Right hindlimb (tissue), 1 donor: Measurements from ENCODE around the gene CLCN2.

Source experiments
- DNase-seq: peaks from one replicate; pipeline ENCODE4 v3.0.0-alpha.2; 2018

CLCN2 gene

DNA sequence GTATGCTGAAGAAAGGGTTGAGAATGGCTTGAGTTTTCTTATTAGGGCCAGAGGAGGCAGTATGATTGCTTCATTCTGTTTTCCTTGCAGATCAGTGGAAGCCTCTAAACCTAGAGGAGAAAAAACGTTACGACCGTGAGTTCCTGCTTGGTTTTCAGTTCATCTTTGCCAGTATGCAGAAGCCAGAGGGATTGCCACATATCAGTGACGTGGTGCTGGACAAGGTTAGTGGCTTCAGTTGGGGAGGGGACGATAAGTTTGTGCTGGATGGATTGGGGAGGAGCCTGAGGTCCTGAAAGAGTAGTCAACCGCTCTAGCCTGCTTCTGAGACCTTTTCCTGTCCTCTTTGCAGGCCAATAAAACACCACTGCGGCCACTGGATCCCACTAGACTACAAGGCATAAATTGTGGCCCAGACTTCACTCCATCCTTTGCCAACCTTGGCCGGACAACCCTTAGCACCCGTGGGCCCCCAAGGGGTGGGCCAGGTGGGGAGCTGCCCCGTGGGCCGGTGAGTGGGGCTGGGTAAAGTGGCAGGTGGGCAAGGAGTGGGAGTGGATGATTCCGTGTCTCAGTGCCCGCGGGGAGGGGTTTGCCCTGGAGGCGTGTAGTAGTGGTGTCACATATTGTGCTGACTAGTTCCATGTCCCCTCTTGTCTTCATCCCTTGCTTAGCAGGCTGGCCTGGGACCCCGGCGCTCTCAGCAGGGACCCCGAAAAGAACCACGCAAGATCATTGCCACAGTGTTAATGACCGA lies 38.5 kb downstream of the CLCN2 start:
- no peak for DNase-seq

DNA sequence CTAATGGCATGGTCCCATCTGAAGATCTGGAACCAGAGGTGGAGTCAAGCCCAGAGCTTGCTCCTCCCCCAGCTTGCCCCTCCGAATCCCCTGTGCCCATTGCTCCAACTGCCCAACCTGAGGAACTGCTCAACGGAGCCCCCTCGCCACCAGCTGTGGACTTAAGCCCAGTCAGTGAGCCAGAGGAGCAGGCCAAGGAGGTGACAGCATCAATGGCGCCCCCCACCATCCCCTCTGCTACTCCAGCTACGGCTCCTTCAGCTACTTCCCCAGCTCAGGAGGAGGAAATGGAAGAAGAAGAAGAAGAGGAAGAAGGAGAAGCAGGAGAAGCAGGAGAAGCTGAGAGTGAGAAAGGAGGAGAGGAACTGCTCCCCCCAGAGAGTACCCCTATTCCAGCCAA lies 39.7 kb downstream of the CLCN2 start:
- DNase-seq, result no peak

DNA sequence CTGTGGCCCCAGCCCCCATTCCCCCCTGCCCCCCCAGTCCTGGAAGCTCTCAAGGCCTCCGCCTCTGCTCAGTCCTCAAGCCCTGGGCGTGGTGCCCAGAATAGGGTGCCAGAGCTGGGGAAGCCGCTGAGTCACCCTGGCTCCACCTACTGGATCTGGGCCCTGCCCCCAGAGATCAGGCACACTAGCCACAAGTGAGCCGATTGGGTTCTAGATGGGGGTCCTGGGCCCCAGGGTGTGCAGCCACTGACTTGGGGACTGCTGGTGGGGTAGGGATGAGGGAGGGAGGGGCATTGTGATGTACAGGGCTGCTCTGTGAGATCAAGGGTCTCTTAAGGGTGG lies 41.3 kb downstream of the CLCN2 start:
- DNase-seq, result peak; percentile 91

DNA sequence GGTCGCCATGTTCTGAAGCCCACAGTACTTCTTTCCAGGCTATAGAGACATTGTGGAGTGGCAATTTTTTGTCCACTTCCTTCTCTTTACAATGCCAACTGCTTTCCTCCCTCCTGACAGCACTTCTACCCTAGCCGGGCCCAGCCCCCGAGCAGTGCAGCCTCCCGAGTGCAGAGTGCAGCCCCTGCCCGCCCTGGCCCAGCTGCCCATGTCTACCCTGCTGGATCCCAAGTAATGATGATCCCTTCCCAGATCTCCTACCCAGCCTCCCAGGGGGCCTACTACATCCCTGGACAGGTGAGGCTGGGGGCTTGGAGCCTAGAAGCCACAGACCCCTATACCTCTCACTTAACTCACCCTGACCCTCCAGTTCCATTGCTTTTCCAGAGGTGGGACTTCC lies 44.2 kb downstream of the CLCN2 start:
- no peak for DNase-seq

DNA sequence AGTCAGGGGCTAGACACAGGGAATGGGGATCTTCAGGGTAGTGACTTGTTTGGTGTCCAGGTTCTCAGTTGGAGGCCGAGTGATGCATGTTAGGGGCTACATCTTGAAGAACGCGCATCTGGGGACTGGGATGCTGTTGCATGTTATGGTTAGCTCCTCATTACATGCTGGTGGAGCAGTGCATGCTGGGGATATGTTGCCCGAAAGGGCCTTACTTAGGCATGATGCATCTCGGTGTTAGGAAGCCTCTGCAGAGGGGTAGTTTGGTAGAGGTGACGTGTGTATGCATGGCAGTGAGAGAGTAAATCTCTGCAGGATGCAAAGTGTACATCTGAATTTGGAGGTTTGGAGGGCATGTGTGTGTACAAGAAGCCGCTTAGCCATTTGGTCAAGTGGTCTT lies 44.6 kb downstream of the CLCN2 start:
- DNase-seq, result no peak

DNA sequence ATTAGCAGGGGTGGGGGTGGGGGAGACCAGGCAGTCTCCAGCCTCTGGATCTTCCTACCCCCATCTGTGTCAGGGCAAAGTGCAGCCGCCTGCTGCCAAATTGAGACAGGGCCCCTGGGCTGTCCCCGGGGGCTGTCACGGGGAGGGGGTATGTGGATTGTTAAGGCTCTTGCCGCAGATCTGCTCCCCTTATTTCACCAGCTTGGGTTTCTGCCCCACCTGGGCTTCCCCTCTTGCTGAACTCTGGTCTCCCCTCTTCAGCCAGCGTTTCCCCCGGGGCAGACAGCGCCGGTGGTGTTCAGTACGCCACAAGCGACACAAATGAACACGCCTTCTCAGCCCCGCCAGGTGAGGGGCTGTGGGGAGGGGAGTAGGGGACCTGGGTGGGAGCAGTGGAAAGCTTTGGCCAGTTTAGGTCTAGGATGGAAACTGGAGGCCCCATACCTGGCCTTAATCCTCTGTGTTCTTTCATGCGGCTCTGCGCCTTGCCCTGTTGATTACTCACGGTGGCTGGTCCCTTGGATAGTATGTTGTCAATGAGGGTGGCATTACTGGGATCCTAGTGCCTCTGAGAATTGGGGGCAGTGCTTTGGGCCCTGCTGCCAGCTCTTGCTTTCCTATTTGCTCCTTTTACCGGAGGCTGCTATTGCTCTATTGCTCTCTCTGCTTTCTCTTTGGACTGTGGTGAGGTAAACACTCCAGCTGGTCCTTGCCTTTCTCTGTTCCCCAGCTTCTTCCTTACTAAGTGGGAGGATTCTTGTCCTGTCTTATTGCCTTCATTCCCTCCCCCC lies 45.3 kb downstream of the CLCN2 start:
- DNase-seq, result no peak

DNA sequence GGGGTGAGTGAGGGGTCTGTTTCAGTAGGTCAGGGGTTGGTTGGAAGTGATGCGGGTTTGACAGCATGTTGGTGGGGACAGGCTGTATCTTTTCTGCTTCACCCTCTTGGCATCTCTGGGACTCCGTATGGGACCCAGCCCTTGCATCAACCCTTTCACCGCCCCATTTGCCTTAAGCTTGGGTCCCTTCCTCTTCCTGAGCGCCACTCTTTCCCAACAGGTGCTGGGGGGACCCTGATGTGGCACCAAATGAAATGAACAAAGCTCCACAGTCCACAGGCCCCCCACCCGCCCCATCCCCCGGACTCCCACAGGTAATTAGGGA lies 45.9 kb downstream of the CLCN2 start:
- DNase-seq, result no peak

DNA sequence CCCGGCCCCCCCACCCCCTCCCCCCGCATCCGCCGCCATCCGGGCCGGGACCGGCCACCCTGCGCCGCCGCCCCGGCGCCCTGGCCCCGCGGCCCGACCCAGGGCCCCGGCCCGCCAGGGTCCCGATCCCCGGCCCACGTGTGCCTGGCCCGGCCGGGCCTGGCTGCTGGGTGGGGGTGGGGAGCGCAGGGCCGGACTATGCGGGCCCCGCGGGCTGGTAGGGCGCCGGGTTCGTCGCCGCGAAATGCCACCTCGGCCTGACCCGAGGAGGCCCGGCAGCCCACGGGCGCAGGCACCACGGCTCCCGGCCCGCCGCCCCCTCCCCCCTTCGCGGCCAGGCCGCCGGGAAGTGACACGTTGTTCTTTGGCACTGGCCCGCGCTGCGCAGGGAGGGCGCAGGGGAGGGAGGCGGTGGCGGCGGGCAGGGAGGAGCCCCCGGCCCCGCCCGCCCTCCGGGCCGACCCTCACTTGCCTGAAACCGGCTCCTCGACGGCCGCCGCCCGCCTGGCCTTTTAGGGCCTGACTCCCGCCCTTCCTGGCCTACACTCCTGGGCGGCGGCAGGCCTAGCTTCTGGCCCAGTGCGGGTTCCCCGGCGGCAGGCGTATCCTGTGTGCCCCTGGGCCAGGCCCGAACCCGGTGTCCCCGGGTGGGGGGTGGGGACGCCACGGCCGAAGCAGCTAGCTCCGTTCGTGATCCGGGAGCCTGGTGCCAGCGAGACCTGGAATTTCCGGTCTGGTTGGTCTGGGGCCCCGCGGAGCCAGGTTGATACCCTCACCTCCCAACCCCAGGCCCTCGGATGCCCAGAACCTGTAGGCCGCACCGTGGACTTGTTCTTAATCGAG lies 46.5 kb downstream of the CLCN2 start:
- DNase-seq, result peak; percentile 87

DNA sequence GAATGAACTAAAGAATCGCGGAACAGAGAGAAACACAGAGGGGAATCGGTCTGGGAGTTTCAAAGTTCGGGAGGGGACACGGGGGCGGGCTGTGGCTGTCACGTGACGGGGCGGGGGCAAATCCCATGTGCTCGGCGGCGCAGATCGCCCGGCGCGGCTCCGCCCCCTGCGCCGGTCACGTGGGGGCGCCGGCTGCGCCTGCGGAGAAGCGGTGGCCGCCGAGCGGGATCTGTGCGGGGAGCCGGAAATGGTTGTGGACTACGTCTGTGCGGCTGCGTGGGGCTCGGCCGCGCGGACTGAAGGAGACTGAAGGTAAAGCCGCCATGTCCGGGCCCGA lies 47.1 kb downstream of the CLCN2 start, which contains the start of gene EIF4G1:
Gene EIF4G1, plus strand, starts transcription at position 244 of the 337 bp plus-strand sequence. CDS start 1,191 bp downstream, outside the sequence.
- DNase-seq, result peak; percentile 97

DNA sequence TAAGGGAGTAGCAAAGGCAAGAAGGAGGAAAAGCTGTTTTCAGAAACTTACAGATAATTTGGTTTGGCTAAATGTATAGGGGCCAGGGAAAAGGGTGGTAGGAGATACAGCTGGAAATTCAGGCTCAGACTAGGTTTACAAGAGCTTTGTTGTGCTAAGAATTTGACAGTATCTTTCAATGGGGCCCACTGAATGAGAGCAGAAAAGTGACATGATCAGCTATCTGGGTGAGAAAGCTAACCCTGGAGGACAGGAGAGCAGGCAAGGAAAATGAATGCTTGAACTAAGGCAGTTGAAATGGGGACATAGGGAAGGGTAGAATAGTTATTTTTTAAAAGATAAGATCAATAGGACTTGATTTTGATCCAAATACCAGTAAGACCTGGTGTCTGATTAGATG lies 49.8 kb downstream of the CLCN2 start:
- DNase-seq, result no peak

DNA sequence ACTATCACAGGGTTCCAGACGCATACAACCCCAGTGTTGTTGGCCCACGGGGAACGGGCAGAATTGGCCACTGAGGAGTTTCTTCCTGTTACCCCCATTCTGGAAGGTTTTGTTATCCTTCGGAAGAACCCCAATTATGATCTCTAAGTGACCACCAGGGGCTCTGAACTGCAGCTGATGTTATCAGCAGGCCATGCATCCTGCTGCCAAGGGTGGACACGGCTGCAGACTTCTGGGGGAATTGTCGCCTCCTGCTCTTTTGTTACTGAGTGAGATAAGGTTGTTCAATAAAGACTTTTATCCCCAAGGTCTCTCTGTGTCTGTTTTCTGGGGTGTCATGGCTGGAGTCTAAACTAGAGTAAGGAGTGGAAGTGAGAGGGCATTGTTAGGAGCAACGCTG lies 52.7 kb downstream of the CLCN2 start:
- no peak for DNase-seq

DNA sequence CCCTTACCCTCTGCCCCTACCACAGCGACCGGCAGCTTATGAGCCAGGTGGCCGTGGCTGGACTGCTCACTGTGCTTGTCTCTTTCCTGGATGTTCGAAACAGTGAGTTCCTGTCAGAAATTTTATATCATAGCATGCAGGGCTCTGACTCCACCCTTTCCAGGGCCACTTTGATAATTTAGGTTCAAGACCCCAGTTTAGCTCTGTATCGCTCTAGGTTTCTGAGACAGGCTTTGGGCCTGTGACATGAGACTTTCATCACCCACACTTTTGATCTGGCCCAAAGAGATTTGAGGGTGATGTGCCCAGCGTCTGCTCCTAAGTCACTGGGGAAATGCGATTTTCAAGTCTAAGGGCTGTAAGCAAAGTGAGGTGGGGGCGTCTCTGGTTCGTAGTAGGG lies 53.5 kb downstream of the CLCN2 start:
- no peak for DNase-seq

DNA sequence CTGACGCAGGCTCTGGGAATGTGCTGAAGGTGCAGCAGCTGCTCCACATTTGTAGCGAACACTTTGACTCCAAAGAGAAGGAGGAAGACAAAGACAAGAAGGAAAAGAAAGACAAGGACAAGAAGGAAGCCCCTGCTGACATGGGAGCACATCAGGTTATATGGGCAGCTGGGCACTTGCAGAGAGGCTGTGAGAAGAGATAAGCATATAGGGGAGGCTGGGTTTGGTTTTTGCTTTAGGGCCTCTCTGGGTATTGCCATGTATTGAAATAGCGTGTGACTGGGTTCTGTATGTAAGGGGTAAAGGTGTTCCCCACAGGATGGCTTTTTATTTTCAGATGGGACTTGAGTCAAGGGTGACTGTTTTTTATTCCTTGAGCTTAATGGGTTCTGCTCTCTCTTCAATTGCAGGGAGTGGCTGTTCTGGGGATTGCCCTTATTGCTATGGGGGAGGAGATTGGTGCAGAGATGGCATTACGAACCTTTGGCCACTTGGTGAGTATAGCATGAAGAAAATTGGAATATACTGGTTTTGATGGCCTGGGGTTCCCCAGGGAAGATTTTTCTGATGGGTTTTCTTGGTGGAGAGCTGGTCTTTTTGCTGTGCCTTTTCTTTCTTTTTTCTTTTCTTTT lies 54.9 kb downstream of the CLCN2 start:
- no peak for DNase-seq

DNA sequence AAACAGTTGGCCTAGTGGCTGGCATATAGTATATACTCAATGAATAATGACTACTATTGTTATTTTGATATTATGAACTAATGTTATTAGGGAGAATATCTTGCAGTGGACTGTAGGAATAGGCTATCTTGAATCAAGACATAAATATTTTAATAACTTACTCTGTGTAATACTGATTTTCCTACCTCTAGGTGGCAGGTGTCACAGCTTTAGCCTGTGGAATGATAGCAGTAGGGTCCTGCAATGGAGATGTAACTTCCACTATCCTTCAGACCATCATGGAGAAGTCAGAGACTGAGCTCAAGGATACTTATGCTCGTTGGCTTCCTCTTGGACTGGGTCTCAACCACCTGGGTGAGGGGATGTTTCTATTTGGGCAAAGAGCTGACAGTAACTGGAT lies 55.8 kb downstream of the CLCN2 start:
- DNase-seq, result no peak

DNA sequence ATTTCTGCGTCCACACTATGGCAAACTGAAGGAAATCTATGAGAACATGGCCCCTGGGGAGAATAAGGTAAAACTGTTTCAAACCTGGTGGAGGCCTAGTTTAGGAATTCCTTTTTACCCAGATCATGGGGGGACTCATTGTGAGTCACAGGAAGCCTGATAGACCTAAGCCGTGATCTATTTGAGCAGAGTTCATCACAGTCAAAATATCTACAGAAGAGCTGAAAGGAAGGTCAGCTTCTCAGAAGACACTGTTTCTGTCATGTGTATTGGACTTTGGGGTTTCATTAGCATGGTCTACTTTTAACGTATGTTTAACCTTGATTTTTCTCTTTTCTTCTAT lies 61.1 kb downstream of the CLCN2 start:
- no peak for DNase-seq

DNA sequence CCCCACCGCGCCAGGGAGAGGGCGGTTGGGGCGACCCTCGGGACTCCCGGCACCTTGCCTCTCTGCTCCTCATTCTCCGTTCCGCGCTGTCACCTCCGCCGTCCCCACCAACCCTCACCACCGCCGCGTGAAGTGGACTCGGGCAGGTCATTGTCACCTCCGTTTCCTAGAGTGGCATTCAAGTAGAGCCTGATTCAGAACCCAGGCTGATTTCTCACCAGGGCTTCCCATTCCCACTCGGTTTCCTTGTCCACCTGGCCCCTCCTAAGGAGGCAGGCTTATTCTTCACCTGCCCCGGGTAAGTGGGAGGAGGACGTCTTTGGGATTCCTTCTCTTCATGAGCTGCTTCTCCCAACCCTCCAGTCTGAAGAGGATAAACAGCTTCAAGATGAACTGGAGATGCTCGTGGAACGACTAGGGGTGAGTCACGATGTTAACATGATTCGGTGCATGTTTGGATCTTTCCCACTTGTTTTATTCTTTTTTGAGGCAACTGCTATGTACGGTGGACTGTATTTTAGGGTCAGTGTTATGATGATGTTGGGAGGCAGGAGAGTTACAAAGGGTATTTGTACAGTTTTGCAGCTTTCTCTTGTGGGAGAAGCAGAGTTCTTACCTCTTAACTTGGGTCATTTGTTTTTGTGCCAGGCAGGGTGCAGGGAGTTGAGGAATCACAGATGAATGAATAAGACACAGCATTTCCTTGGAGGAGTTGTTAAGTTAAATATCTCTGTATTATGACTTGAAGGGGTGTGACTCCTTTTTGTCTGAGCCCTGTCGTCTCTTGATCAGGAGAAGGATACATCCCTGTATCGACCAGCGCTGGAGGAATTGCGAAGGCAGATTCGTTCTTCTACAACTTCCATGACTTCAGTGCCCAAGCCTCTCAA lies 61.7 kb downstream of the CLCN2 start:
- no peak for DNase-seq

DNA sequence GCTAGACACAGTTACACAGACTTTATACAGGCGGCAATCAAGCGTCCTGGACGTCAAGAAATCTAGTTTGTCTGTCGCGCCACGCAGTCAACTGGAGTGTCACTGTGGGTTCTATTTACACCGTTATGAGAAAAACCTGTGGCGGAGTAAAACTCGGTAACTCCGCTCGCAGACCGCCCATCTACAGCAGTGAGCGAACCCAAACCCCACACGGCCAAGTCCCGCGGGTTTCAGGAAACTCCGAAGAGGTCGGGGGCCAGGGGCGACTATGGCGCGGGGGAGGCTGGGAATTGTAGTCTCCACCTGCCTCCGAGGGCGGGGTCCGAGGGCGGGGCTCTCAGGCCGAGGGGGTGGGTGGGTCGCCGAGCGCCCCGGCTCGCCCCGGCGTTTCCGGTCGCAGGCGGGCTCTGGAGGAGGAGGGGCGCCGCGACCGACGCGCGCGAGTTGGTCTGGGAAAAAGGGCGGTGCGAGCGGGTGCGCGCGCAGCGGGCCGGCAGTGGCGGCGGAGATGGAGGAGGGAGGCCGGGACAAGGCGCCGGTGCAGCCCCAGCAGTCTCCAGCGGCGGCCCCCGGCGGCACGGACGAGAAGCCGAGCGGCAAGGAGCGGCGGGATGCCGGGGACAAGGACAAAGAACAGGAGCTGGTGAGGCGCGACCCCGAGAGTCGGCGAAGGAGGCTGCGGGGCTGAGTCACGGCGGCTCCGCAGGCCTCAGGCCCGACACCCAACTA lies 62.5 kb downstream of the CLCN2 start, which contains the start of gene PSMD2:
Gene PSMD2, plus strand, starts transcription at position 483 of the 729 bp plus-strand sequence. Its CDS starts 26 bp downstream, at position 509.
- DNase-seq, result peak; percentile 99

DNA sequence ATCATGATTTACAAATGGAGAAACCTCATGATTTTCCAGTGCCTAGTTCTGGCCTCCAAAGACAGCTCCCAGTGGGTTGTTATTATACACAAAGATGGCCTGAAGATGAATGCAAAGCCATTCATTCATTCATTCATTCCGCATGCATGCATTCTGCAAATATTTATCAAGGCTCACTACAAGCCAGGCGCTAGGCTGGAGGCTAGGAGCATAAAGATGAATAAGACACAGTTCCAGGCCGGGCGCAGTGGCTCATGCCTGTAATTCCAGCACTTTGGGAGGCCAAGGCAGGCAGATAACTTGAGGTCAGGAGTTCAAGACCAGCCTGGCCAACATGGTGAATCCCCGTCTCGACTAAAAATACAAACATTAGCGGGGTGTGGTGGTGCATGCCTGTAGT lies 64.8 kb downstream of the CLCN2 start:
- no peak for DNase-seq
